LNCAP (cell line): ENCODE measurements around the gene DHCR7.

ENCODE experiments used
- CTCF ChIP-seq: fragments of 450-650 bp; IDR thresholded peaks from 2 replicates; pipeline ENCODE4 v1.5.1; 2017; ENCODE audit warnings: mild to moderate bottlenecking

Gene DHCR7

GRCh38 chr11:71452199-71453036 is 4.2 kb upstream of the DHCR7 start:
- no peak for TF ChIP-seq CTCF

- TF ChIP-seq CTCF = no peak
These were observed 3.5 kb upstream of the DHCR7 start for GRCh38 chr11:71451596-71452198.

GRCh38 chr11:71450939-71451338 is 2.7 kb upstream of the DHCR7 start:
- TF ChIP-seq CTCF = no peak

GRCh38 chr11:71450507-71450906 is 2.3 kb upstream of the DHCR7 start:
- no peak for TF ChIP-seq CTCF

GRCh38 chr11:71449596-71449995 is 1.4 kb upstream of the DHCR7 start:
- TF ChIP-seq CTCF = no peak

GRCh38 chr11:71447791-71448256 is 369 bp downstream of the DHCR7 start:
- TF ChIP-seq CTCF = no peak

- no peak for TF ChIP-seq CTCF
These were observed 1.1 kb downstream of the DHCR7 start for GRCh38 chr11:71446942-71447688.
